ENCODE measurements around the gene RELA. TPM values are rescaled to one million over a fixed set of nuclear protein-coding genes. Genes with fewer than 3 reads are reported as not detected.

Gene RELA
- total RNA-seq, 1 experiment from 2014 or later: 54.9 TPM

GRCh38 chr11:65616575-65617001 lies 46.1 kb downstream of the RELA start:
- H3K9me3 ChIP-seq: no peaks in the 10 kb centered on the region

GRCh38 chr11:65615950-65616574 lies 46.7 kb downstream of the RELA start:
- Mint-ChIP-seq H3K4me1 (ENCODE audit: low read depth, unreplicated experiment) (peaks cover 17% of the 10 kb centered on the region), H3K27me3 (ENCODE audit: insufficient read depth, unreplicated experiment) (no peaks in the 10 kb centered on the region), H3K27ac (ENCODE audit: unreplicated experiment) (peak overlapping the region; percentile 96), H3K9me3 (ENCODE audit: unreplicated experiment) (no peaks in the 10 kb centered on the region), H3K36me3 (ENCODE audit: insufficient read depth, unreplicated experiment) (peaks cover 67% of the 10 kb centered on the region), H3K4me3 (ENCODE audit: unreplicated experiment) (peak overlapping the region; percentile 96)
- BruUV-seq (replicated peaks): no TSS peak
- ChIA-PET CTCF (interaction anchor here (0.7 to 1.8 kb wide), 7 partner anchors 22 to 275 kb away, joined by 3 to 8 read pairs (median 3); partner anchors contain the start of genes CCDC85B and FIBP), POLR2A (interaction anchor here (0.5 to 1.2 kb wide), 6 partner anchors 9 to 229 kb away, joined by 3 to 11 read pairs (median 6); partner anchors contain the start of gene ZNRD2)
- intact Hi-C loops (cut with micrococcal nuclease; ENCODE audit: unreplicated experiment): loop anchor here (1.0 to 2.0 kb wide), 4 partner anchors 9 to 47 kb away; partner anchors contain the start of genes FAM89B and RELA
- H3K4me3 ChIP-seq (ENCODE audit: low read depth, low read length): peak overlapping the region; percentile 85
- no peak for TF ChIP-seq CTCF (IDR thresholded peaks at IDR 0.05; ENCODE audit: insufficient read depth in 1 of 2, low read depth in 1 of 2, low read length in 1 of 2, severe bottlenecking in 1 of 2, unreplicated experiment in 1 of 2)
- peaks cover 20% of the 10 kb centered on the region for H3K4me1 ChIP-seq
- no peaks in the 10 kb centered on the region for H3K9me3 ChIP-seq
- no peaks in the 10 kb centered on the region for H3K27me3 ChIP-seq (replicated peaks; ENCODE audit: control insufficient read depth, insufficient read depth, low read length)
- DNase-seq: peak; percentile 78 to 80
- peaks cover 8% of the 10 kb centered on the region for H3K36me3 ChIP-seq (ENCODE audit: control insufficient read depth, insufficient read depth, low read length)

More at GRCh38 chr11:65616575-65617001, 46.1 kb downstream of the RELA start:
- H3K27ac Mint-ChIP-seq (ENCODE audit: unreplicated experiment): peak overlapping the region; percentile 96
- H3K4me3 Mint-ChIP-seq (ENCODE audit: unreplicated experiment): peak overlapping the region; percentile 96
- Histone ChIP-seq H3K4me1 (peaks cover 20% of the 10 kb centered on the region), H3K4me3 (ENCODE audit: low read depth, low read length) (peak overlapping the region; percentile 85), H3K27me3 (replicated peaks; ENCODE audit: control insufficient read depth, insufficient read depth, low read length) (no peaks in the 10 kb centered on the region), H3K36me3 (ENCODE audit: control insufficient read depth, insufficient read depth, low read length) (peaks cover 8% of the 10 kb centered on the region)
- H3K9me3 Mint-ChIP-seq (ENCODE audit: unreplicated experiment): no peaks in the 10 kb centered on the region
- no peaks in the 10 kb centered on the region for H3K27me3 Mint-ChIP-seq (ENCODE audit: insufficient read depth, unreplicated experiment)
- ChIA-PET CTCF (no interaction called here), POLR2A (interaction anchor here (0.5 kb wide), 1 partner anchor 228 kb away, joined by 6 read pairs; no protein-coding TSS in a partner anchor)
- TF ChIP-seq CTCF (IDR thresholded peaks at IDR 0.05; ENCODE audit: insufficient read depth in 1 of 2, low read depth in 1 of 2, low read length in 1 of 2, severe bottlenecking in 1 of 2, unreplicated experiment in 1 of 2): no peak
- no peak for DNase-seq
- peaks cover 69% of the 10 kb centered on the region for H3K36me3 Mint-ChIP-seq (ENCODE audit: insufficient read depth, unreplicated experiment)
- intact Hi-C loops (cut with micrococcal nuclease; ENCODE audit: unreplicated experiment): no loop called here
- TSS peak; percentile 10 for BruUV-seq (replicated peaks)
- H3K4me1 Mint-ChIP-seq (ENCODE audit: low read depth, unreplicated experiment): peaks cover 17% of the 10 kb centered on the region

GRCh38 chr11:65615229-65615949 lies 47.3 kb downstream of the RELA start, which contains the start of gene PCNX3:
TSS of gene PCNX3 (plus strand) at chr11:65615776. CDS start at chr11:65616312, 536 bp downstream.
- H3K4me3 Mint-ChIP-seq (ENCODE audit: unreplicated experiment): peak within 1 kb of the TSS; percentile 96
- H3K4me1 Mint-ChIP-seq (ENCODE audit: low read depth, unreplicated experiment): peaks cover 24% of the 10 kb centered on the region
- no peaks in the 10 kb centered on the region for H3K9me3 Mint-ChIP-seq (ENCODE audit: unreplicated experiment)
- TF ChIP-seq CTCF (IDR thresholded peaks at IDR 0.05; ENCODE audit: insufficient read depth in 1 of 2, low read depth in 1 of 2, low read length in 1 of 2, severe bottlenecking in 1 of 2, unreplicated experiment in 1 of 2): no peak
- no TSS peak for BruUV-seq (replicated peaks)
- Histone ChIP-seq H3K36me3 (ENCODE audit: control insufficient read depth, insufficient read depth, low read length) (peaks cover 8% of the 10 kb centered on the region), H3K27me3 (replicated peaks; ENCODE audit: control insufficient read depth, insufficient read depth, low read length) (no peaks in the 10 kb centered on the region), H3K9me3 (no peaks in the 10 kb centered on the region), H3K4me1 (peaks cover 17% of the 10 kb centered on the region), H3K4me3 (ENCODE audit: low read depth, low read length) (peak within 1 kb of the TSS; percentile 91)
- no peaks in the 10 kb centered on the region for H3K27me3 Mint-ChIP-seq (ENCODE audit: insufficient read depth, unreplicated experiment)
- peak within 1 kb of the TSS; percentile 96 for H3K27ac Mint-ChIP-seq (ENCODE audit: unreplicated experiment)
- peak; percentile 100 for DNase-seq
- peaks cover 64% of the 10 kb centered on the region for H3K36me3 Mint-ChIP-seq (ENCODE audit: insufficient read depth, unreplicated experiment)
- ChIA-PET CTCF (interaction anchor here (0.7 to 1.8 kb wide), 11 partner anchors 22 to 275 kb away, joined by 3 to 8 read pairs (median 3); partner anchors contain the start of genes CCDC85B, FAM89B, FIBP and ZNRD2), POLR2A (interaction anchor here (0.5 to 1.3 kb wide), 12 partner anchors 8 to 1641 kb away, joined by 3 to 11 read pairs (median 4); partner anchors contain the start of genes COX8A, MUS81, NEAT1 and RELA)
- intact Hi-C loops (cut with micrococcal nuclease; ENCODE audit: unreplicated experiment): loop anchor here (1.0 to 2.0 kb wide), 4 partner anchors 8 to 47 kb away; partner anchors contain the start of genes FAM89B and RELA
